MCF 10A (cell line): ENCODE measurements around the gene TLK1. TPM values are rescaled to one million over a fixed set of nuclear protein-coding genes. Genes with fewer than 3 reads are reported as not detected.

Experiments used
- BruUV-seq: library from RNA; stranded (reverse); fragments of 400-500 nt; replicated peaks from 2 replicates; lab custom pipeline; 2021; lab: Mats Ljungman, UMichigan
- CTCF ChIA-PET: fragments of 300-600 bp; sonication (Branson Sonifier 250); formaldehyde crosslinking; extraction: SDS; loops from one replicate; lab custom pipeline; 2021; ENCODE audit warnings: antibody characterized with exemption, inconsistent platforms; lab: Yijun Ruan, JAX
- POLR2A ChIA-PET: fragments of 300-600, 350-650 bp; sonication (Branson Sonifier 250); formaldehyde crosslinking; extraction: SDS; loops from one replicate; lab custom pipeline; 2020; ENCODE audit warnings: antibody characterized with exemption, inconsistent platforms; lab: Yijun Ruan, JAX
- DNase-seq: peaks from one replicate; pipeline ENCODE4 v3.0.0-alpha.2; 2018; ENCODE audit not compliant: unreplicated experiment
- H3K27ac Mint-ChIP-seq: one replicate; pipeline ENCODE4 v1.8.0; 2022; ENCODE audit warnings: mild to moderate bottlenecking, low read depth, mixed read lengths; ENCODE audit not compliant: unreplicated experiment
- H3K27me3 Mint-ChIP-seq: one replicate; pipeline ENCODE4 v1.8.0; 2022; ENCODE audit warnings: mixed read lengths; ENCODE audit not compliant: insufficient read depth, unreplicated experiment
- H3K36me3 Mint-ChIP-seq: one replicate; pipeline ENCODE4 v1.8.0; 2022; ENCODE audit warnings: mild to moderate bottlenecking, moderate library complexity, mixed read lengths; ENCODE audit not compliant: insufficient read depth, unreplicated experiment
- H3K4me1 Mint-ChIP-seq: one replicate; pipeline ENCODE4 v1.8.0; 2022; ENCODE audit warnings: mixed read lengths; ENCODE audit not compliant: insufficient read depth, unreplicated experiment
- H3K4me3 Mint-ChIP-seq: one replicate; pipeline ENCODE4 v1.8.0; 2022; ENCODE audit warnings: mild to moderate bottlenecking, moderate library complexity, mixed read lengths; ENCODE audit not compliant: unreplicated experiment
- H3K9me3 Mint-ChIP-seq: one replicate; pipeline ENCODE4 v1.8.0; 2022; ENCODE audit warnings: mixed read lengths; ENCODE audit not compliant: unreplicated experiment
- intact Hi-C: fragments of 100-400 bp; cut with micrococcal nuclease; formaldehyde crosslinking; loops from 2 replicates; pipeline ENCODE4 v1.14.1; 2022
- total RNA-seq: library from RNA; stranded (reverse); gene quantifications from 2 replicates; pipeline ENCODE4 v1.2.3, GENCODE V29; 2022
- TF ChIP-seq, protein P1 (sequence below): fragments of 200-600 bp; IDR thresholded peaks from one replicate; pipeline ENCODE4 v1.8.0; 2022; ENCODE audit warnings: antibody characterized with exemption, mild to moderate bottlenecking; ENCODE audit not compliant: unreplicated experiment

The TLK1 gene
- total RNA-seq, 1 experiment from 2014 or later: 60.6 TPM

DNA sequence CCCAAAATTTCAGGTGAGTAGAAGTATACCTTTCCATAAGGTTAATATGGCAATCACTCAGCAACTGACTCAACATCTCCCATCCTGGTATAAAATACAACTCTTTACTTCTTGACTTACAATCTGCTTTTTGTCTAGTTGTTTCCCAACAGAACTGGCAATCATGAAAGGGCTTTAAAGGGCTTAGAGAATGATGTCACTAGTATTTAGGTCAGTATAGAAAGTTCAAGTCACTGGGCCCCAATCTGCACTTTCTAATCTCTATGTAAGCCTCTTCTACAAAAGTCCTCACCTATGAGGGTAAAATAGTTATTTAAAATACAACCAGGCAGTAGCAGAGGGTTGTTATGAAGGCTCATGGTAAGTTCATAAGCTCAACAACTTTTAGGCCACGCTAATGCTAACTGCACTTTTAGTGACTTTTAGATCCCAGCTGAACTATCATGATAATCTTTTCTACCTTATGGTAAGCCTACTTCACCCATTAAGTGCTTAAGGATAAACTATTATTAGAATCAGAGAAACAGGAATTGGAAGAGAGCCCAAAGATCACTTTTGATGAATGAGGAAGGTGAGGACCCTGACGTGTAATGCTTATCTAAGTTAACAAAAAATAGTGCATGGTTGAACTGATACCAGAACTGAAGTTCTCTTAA, 152.0 kb downstream of the TLK1 start:
- Mint-ChIP-seq H3K4me1 (no peaks in the 10 kb centered on the region), H3K36me3 (peaks cover 74% of the 10 kb centered on the region), H3K9me3 (no peaks in the 10 kb centered on the region), H3K4me3 (no peak overlapping the region), H3K27ac (no peak overlapping the region), H3K27me3 (no peaks in the 10 kb centered on the region)
- DNase-seq: no peak
- CTCF ChIA-PET: interaction anchor here (0.5 kb wide), 1 partner anchor 62 kb away, joined by 3 read pairs; no protein-coding TSS in a partner anchor
- intact Hi-C loops: no loop called here
- TF ChIP-seq, protein P1, sequence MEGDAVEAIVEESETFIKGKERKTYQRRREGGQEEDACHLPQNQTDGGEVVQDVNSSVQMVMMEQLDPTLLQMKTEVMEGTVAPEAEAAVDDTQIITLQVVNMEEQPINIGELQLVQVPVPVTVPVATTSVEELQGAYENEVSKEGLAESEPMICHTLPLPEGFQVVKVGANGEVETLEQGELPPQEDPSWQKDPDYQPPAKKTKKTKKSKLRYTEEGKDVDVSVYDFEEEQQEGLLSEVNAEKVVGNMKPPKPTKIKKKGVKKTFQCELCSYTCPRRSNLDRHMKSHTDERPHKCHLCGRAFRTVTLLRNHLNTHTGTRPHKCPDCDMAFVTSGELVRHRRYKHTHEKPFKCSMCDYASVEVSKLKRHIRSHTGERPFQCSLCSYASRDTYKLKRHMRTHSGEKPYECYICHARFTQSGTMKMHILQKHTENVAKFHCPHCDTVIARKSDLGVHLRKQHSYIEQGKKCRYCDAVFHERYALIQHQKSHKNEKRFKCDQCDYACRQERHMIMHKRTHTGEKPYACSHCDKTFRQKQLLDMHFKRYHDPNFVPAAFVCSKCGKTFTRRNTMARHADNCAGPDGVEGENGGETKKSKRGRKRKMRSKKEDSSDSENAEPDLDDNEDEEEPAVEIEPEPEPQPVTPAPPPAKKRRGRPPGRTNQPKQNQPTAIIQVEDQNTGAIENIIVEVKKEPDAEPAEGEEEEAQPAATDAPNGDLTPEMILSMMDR: no peak
- POLR2A ChIA-PET: interaction anchor here (0.6 to 0.8 kb wide), 3 partner anchors 9 to 843 kb away, joined by 3 to 4 read pairs (median 3); no protein-coding TSS in a partner anchor
- no TSS peak for BruUV-seq

DNA sequence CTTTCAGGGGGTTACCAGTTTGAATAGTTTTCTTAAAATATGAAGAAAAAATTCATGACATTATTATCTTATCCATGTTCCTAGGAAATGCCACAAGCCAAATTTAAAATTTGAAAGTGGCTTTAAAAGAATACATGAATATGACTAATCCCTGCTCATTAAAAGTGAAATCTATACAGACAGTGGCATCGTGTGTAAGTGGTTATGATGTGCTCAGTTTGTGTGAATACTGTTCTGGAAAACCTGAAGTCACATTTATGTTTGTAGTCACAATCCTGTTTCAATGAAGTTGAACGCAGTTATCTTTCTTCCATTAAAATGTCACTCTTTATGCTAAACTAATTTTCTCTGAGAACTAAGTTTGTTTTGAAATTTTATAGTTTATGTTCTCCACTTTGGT, 155.9 kb downstream of the TLK1 start:
- DNase-seq: no peak
- TF ChIP-seq, protein P1: no peak
- Mint-ChIP-seq H3K27ac (no peak overlapping the region), H3K4me3 (no peak overlapping the region), H3K36me3 (peaks cover 76% of the 10 kb centered on the region), H3K27me3 (no peaks in the 10 kb centered on the region), H3K4me1 (no peaks in the 10 kb centered on the region), H3K9me3 (no peaks in the 10 kb centered on the region)
- CTCF ChIA-PET: interaction anchor here (0.6 to 0.8 kb wide), 2 partner anchors 342 to 459 kb away, joined by 3 to 4 read pairs; no protein-coding TSS in a partner anchor
- BruUV-seq: no TSS peak
- POLR2A ChIA-PET: no interaction called here
- intact Hi-C loops: no loop called here

DNA sequence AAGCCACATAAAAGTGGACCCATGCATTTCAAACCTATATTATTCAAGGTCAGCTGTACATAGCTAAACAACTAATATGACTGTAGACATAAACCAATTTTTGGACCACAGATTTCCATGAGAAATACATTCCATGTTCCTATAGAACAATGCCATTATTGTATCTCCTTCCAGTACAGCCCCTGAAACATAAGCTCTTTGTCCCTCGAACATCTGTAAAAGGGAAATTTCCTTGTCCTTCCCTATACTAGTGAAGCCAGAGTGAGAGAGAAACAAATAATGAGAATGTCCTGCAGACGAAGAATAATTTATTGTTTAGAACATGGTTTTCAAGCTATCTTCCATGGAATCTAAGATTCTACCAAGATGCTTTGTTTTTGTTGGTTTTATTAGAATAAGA, 156.3 kb downstream of the TLK1 start:
- no peaks in the 10 kb centered on the region for H3K27me3 Mint-ChIP-seq
- CTCF ChIA-PET: interaction anchor here (0.6 to 0.8 kb wide), 3 partner anchors 343 to 1347 kb away, joined by 3 to 4 read pairs (median 3); no protein-coding TSS in a partner anchor
- H3K4me1 Mint-ChIP-seq: no peaks in the 10 kb centered on the region
- POLR2A ChIA-PET: interaction anchor here (0.6 kb wide), 2 partner anchors 12 to 74 kb away, joined by 3 read pairs; no protein-coding TSS in a partner anchor
- TF ChIP-seq, protein P1: no peak
- peaks cover 71% of the 10 kb centered on the region for H3K36me3 Mint-ChIP-seq
- no peak overlapping the region for H3K4me3 Mint-ChIP-seq
- intact Hi-C loops: no loop called here
- DNase-seq: no peak
- H3K9me3 Mint-ChIP-seq: no peaks in the 10 kb centered on the region
- no TSS peak for BruUV-seq
- H3K27ac Mint-ChIP-seq: no peak overlapping the region

DNA sequence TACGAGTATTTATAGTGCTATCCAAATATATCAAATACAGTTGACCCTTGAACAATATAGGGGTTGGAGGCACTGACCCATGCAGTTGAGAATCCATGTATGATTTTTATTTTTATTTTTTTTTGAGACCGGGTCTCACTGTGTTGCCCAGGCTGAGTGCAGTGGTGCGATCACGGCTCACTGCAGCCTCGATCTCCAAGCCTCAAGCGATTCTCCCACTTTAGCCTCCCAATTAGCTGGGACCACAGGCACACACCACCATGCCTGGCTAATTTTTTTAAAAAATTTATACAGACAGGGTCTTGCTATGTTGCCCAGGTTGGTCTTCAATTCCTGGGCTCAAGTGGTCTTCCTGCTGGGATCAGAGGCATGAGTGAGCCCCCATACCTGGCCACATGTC, 161.0 kb downstream of the TLK1 start:
- no peaks in the 10 kb centered on the region for H3K9me3 Mint-ChIP-seq
- no peak overlapping the region for H3K27ac Mint-ChIP-seq
- no peak overlapping the region for H3K4me3 Mint-ChIP-seq
- no TSS peak for BruUV-seq
- peaks cover 52% of the 10 kb centered on the region for H3K36me3 Mint-ChIP-seq
- POLR2A ChIA-PET: interaction anchor here (1.2 kb wide), 1 partner anchor 9 kb away, joined by 4 read pairs; no protein-coding TSS in a partner anchor
- TF ChIP-seq, protein P1: no peak
- DNase-seq: no peak
- H3K27me3 Mint-ChIP-seq: no peaks in the 10 kb centered on the region
- intact Hi-C loops: no loop called here
- CTCF ChIA-PET: no interaction called here
- H3K4me1 Mint-ChIP-seq: no peaks in the 10 kb centered on the region
